Measurements from ENCODE around the gene ARHGAP24.

The ARHGAP24 gene

GRCh38 chr4:85486425-85487086 lies 11.6 kb downstream of the ARHGAP24 start:
- Histone ChIP-seq H3K79me2 (ENCODE audit: control insufficient read depth, insufficient read depth, low read length, unreplicated experiment) (peaks cover 17% of the 10 kb centered on the region), H2AFZ (ENCODE audit: low read length, unreplicated experiment) (no peak overlapping the region), H3K4me3 (ENCODE audit: low read depth, low read length) (no peak overlapping the region), H3K4me1 (ENCODE audit: control insufficient read depth, insufficient read depth, low read length, unreplicated experiment) (peaks cover 29% of the 10 kb centered on the region), H3K27me3 (ENCODE audit: insufficient read depth, low read length) (no peaks in the 10 kb centered on the region), H3K27ac (ENCODE audit: low read depth, low read length) (no peak overlapping the region), H3K36me3 (ENCODE audit: insufficient read depth, low read length) (no peaks in the 10 kb centered on the region)

GRCh38 chr4:85488416-85488815 lies 13.5 kb downstream of the ARHGAP24 start:
- Histone ChIP-seq H2AFZ (ENCODE audit: low read length, unreplicated experiment) (no peak overlapping the region), H3K27me3 (ENCODE audit: insufficient read depth, low read length) (no peaks in the 10 kb centered on the region), H3K79me2 (ENCODE audit: control insufficient read depth, insufficient read depth, low read length, unreplicated experiment) (peaks cover 11% of the 10 kb centered on the region), H3K36me3 (ENCODE audit: insufficient read depth, low read length) (no peaks in the 10 kb centered on the region), H3K4me1 (ENCODE audit: control insufficient read depth, insufficient read depth, low read length, unreplicated experiment) (peaks cover 30% of the 10 kb centered on the region), H3K4me3 (ENCODE audit: low read depth, low read length) (no peak overlapping the region), H3K27ac (ENCODE audit: low read depth, low read length) (no peak overlapping the region)

- no peak overlapping the region for H2AFZ ChIP-seq (ENCODE audit: low read length, unreplicated experiment)
- peaks cover 30% of the 10 kb centered on the region for H3K4me1 ChIP-seq (ENCODE audit: control insufficient read depth, insufficient read depth, low read length, unreplicated experiment)
- H3K27me3 ChIP-seq (ENCODE audit: insufficient read depth, low read length) = no peaks in the 10 kb centered on the region
- peaks cover 11% of the 10 kb centered on the region for H3K79me2 ChIP-seq (ENCODE audit: control insufficient read depth, insufficient read depth, low read length, unreplicated experiment)
- no peak overlapping the region for H3K4me3 ChIP-seq (ENCODE audit: low read depth, low read length)
- H3K36me3 ChIP-seq (ENCODE audit: insufficient read depth, low read length) = no peaks in the 10 kb centered on the region
- H3K27ac ChIP-seq (ENCODE audit: low read depth, low read length) = no peak overlapping the region
Observed at GRCh38 chr4:85489273-85489981, 14.5 kb downstream of the ARHGAP24 start.

- H2AFZ ChIP-seq (ENCODE audit: low read length, unreplicated experiment) = no peak overlapping the region
- no peaks in the 10 kb centered on the region for H3K36me3 ChIP-seq (ENCODE audit: insufficient read depth, low read length)
- peaks cover 33% of the 10 kb centered on the region for H3K4me1 ChIP-seq (ENCODE audit: control insufficient read depth, insufficient read depth, low read length, unreplicated experiment)
- H3K27ac ChIP-seq (ENCODE audit: low read depth, low read length) = no peak overlapping the region
- no peaks in the 10 kb centered on the region for H3K27me3 ChIP-seq (ENCODE audit: insufficient read depth, low read length)
- H3K4me3 ChIP-seq (ENCODE audit: low read depth, low read length) = no peak overlapping the region
- H3K79me2 ChIP-seq (ENCODE audit: control insufficient read depth, insufficient read depth, low read length, unreplicated experiment) = peaks cover 11% of the 10 kb centered on the region
Observed at GRCh38 chr4:85491527-85491926, 16.6 kb downstream of the ARHGAP24 start.

- H3K27me3 ChIP-seq (ENCODE audit: insufficient read depth, low read length) = no peaks in the 10 kb centered on the region
- H3K4me3 ChIP-seq (ENCODE audit: low read depth, low read length) = no peak overlapping the region
- H3K4me1 ChIP-seq (ENCODE audit: control insufficient read depth, insufficient read depth, low read length, unreplicated experiment) = peaks cover 36% of the 10 kb centered on the region
- no peaks in the 10 kb centered on the region for H3K36me3 ChIP-seq (ENCODE audit: insufficient read depth, low read length)
- no peak overlapping the region for H3K27ac ChIP-seq (ENCODE audit: low read depth, low read length)
- H3K79me2 ChIP-seq (ENCODE audit: control insufficient read depth, insufficient read depth, low read length, unreplicated experiment) = peaks cover 11% of the 10 kb centered on the region
- no peak overlapping the region for H2AFZ ChIP-seq (ENCODE audit: low read length, unreplicated experiment)
Observed at GRCh38 chr4:85492336-85492735, 17.4 kb downstream of the ARHGAP24 start.

GRCh38 chr4:85495621-85496020 lies 20.7 kb downstream of the ARHGAP24 start:
- Histone ChIP-seq H3K27ac (ENCODE audit: low read depth, low read length) (peak overlapping the region; percentile 93), H3K4me1 (ENCODE audit: control insufficient read depth, insufficient read depth, low read length, unreplicated experiment) (peaks cover 48% of the 10 kb centered on the region), H3K4me3 (ENCODE audit: low read depth, low read length) (peak overlapping the region; percentile 60)

GRCh38 chr4:85496126-85496849 lies 21.3 kb downstream of the ARHGAP24 start:
- no peaks in the 10 kb centered on the region for H3K36me3 ChIP-seq (ENCODE audit: insufficient read depth, low read length)
- H3K4me3 ChIP-seq (ENCODE audit: low read depth, low read length) = peak overlapping the region; percentile 60
- peaks cover 51% of the 10 kb centered on the region for H3K4me1 ChIP-seq (ENCODE audit: control insufficient read depth, insufficient read depth, low read length, unreplicated experiment)
- peak overlapping the region; percentile 93 for H3K27ac ChIP-seq (ENCODE audit: low read depth, low read length)
- peak overlapping the region; percentile 26 for H2AFZ ChIP-seq (ENCODE audit: low read length, unreplicated experiment)
- H3K79me2 ChIP-seq (ENCODE audit: control insufficient read depth, insufficient read depth, low read length, unreplicated experiment) = peaks cover 8% of the 10 kb centered on the region
- H3K27me3 ChIP-seq (ENCODE audit: insufficient read depth, low read length) = no peaks in the 10 kb centered on the region

More at GRCh38 chr4:85495621-85496020, 20.7 kb downstream of the ARHGAP24 start:
- peaks cover 8% of the 10 kb centered on the region for H3K79me2 ChIP-seq (ENCODE audit: control insufficient read depth, insufficient read depth, low read length, unreplicated experiment)
- H3K36me3 ChIP-seq (ENCODE audit: insufficient read depth, low read length) = no peaks in the 10 kb centered on the region
- H3K27me3 ChIP-seq (ENCODE audit: insufficient read depth, low read length) = no peaks in the 10 kb centered on the region
- peak overlapping the region; percentile 2 for H2AFZ ChIP-seq (ENCODE audit: low read length, unreplicated experiment)

- H3K4me3 ChIP-seq (ENCODE audit: low read depth, low read length) = peak overlapping the region; percentile 60
- H3K4me1 ChIP-seq (ENCODE audit: control insufficient read depth, insufficient read depth, low read length, unreplicated experiment) = peaks cover 47% of the 10 kb centered on the region
- H3K36me3 ChIP-seq (ENCODE audit: insufficient read depth, low read length) = no peaks in the 10 kb centered on the region
- no peaks in the 10 kb centered on the region for H3K27me3 ChIP-seq (ENCODE audit: insufficient read depth, low read length)
- H3K79me2 ChIP-seq (ENCODE audit: control insufficient read depth, insufficient read depth, low read length, unreplicated experiment) = peaks cover 4% of the 10 kb centered on the region
- peak overlapping the region; percentile 26 for H2AFZ ChIP-seq (ENCODE audit: low read length, unreplicated experiment)
- H3K27ac ChIP-seq (ENCODE audit: low read depth, low read length) = peak overlapping the region; percentile 93
Observed at GRCh38 chr4:85496933-85497332, 22.0 kb downstream of the ARHGAP24 start.

- peaks cover under 1% of the 10 kb centered on the region for H3K79me2 ChIP-seq (ENCODE audit: control insufficient read depth, insufficient read depth, low read length, unreplicated experiment)
- H3K4me3 ChIP-seq (ENCODE audit: low read depth, low read length) = peak overlapping the region; percentile 23; the same call in 1 of the 2 replicates
- no peak overlapping the region for H2AFZ ChIP-seq (ENCODE audit: low read length, unreplicated experiment)
- peak overlapping the region; percentile 93 for H3K27ac ChIP-seq (ENCODE audit: low read depth, low read length)
- no peaks in the 10 kb centered on the region for H3K27me3 ChIP-seq (ENCODE audit: insufficient read depth, low read length)
- no peaks in the 10 kb centered on the region for H3K36me3 ChIP-seq (ENCODE audit: insufficient read depth, low read length)
- peaks cover 47% of the 10 kb centered on the region for H3K4me1 ChIP-seq (ENCODE audit: control insufficient read depth, insufficient read depth, low read length, unreplicated experiment)
Observed at GRCh38 chr4:85498068-85498733, 23.3 kb downstream of the ARHGAP24 start.

- H3K27ac ChIP-seq (ENCODE audit: low read depth, low read length) = peak overlapping the region; percentile 93
- no peak overlapping the region for H2AFZ ChIP-seq (ENCODE audit: low read length, unreplicated experiment)
- H3K79me2 ChIP-seq (ENCODE audit: control insufficient read depth, insufficient read depth, low read length, unreplicated experiment) = no peaks in the 10 kb centered on the region
- H3K4me1 ChIP-seq (ENCODE audit: control insufficient read depth, insufficient read depth, low read length, unreplicated experiment) = peaks cover 47% of the 10 kb centered on the region
- peak overlapping the region; percentile 5; the same call in 1 of the 2 replicates for H3K4me3 ChIP-seq (ENCODE audit: low read depth, low read length)
- no peaks in the 10 kb centered on the region for H3K36me3 ChIP-seq (ENCODE audit: insufficient read depth, low read length)
- no peaks in the 10 kb centered on the region for H3K27me3 ChIP-seq (ENCODE audit: insufficient read depth, low read length)
Observed at GRCh38 chr4:85499573-85499972, 24.6 kb downstream of the ARHGAP24 start.

All from ACC112 (cell line).